Testis (tissue), 3 donors: ENCODE measurements around the gene TYW1B. TPM values are rescaled to one million over a fixed set of nuclear protein-coding genes. Genes with fewer than 3 reads are reported as not detected.
"Not testable (repeated sequence)": the region's sequence is repeated elsewhere in the genome, so short reads cannot be mapped to it uniquely, and the experiment has no call there.

Source experiments
- DNase-seq: peaks from one replicate; pipeline ENCODE4 v3.0.0-alpha.2; 2019
- H3K27ac ChIP-seq, 2 donors: fragments of 200-600 bp; sonication (generic); one replicate each; pipeline ENCODE4 v1.5.1; 2019
- H3K27me3 ChIP-seq: fragments of 200-600 bp; sonication (generic); one replicate; pipeline ENCODE4 v1.5.1; 2019
- H3K36me3 ChIP-seq: fragments of 200-600 bp; sonication (generic); one replicate; pipeline ENCODE4 v1.5.1; 2017; ENCODE audit warnings: low read depth; ENCODE audit errors: missing control alignments
- H3K4me1 ChIP-seq: fragments of 200-600 bp; sonication (generic); one replicate; pipeline ENCODE4 v1.5.1; 2019
- H3K4me3 ChIP-seq, 2 donors: fragments of 200-600 bp; sonication (generic); one replicate each; pipeline ENCODE4 v1.5.1; 2017 to 2019
- H3K9me3 ChIP-seq: fragments of 200-600 bp; sonication (generic); one replicate; pipeline ENCODE4 v1.5.1; 2017
- POLR2A ChIP-seq: fragments of 450-650 bp; IDR thresholded peaks from one replicate; pipeline ENCODE4 v1.6.1; 2017; ENCODE audit warnings: antibody characterized with exemption, mild to moderate bottlenecking, moderate library complexity
- WGBS, 2 donors: methylation state at CpG; one replicate each; pipeline ENCODE4 v1.1.5; 2018; 5-methylcytosine and 5-hydroxymethylcytosine counted together
- intact Hi-C: fragments of 100-400 bp; cut with DNase I; formaldehyde crosslinking; loops from one replicate; pipeline ENCODE4 v1.15.1; 2023; ENCODE audit warnings: low total_unique reads
- polyA plus RNA-seq: library from polyadenylated mRNA; stranded (reverse); fragments of 350-450 nt; fragmentation: Illumina TruSeq; extraction: RNeasy Lipid Tissue Mini Kit (QIAGEN cat#74804); gene quantifications from one replicate; pipeline ENCODE4 v1.2.3, GENCODE V29; 2014; ENCODE audit warnings: low read depth, low replicate concordance; ENCODE audit not compliant: insufficient read depth
- total RNA-seq, 2 donors: library from RNA; depleted of rRNA; stranded (reverse); fragments of >200 nt; gene quantifications; one replicate each; pipeline ENCODE4 v1.2.3, GENCODE V29; 2016
- TF ChIP-seq, protein P1 (sequence below), 3 experiments: fragments of 450-650 bp in 2 of 3; fragments of 200-600 bp in 1 of 3; sonication (generic) in 1 of 3; IDR thresholded peaks; one replicate each; pipeline ENCODE4 v1.5.1; 2016 to 2019; ENCODE audit warnings: antibody characterized with exemption in 3 of 3, mild to moderate bottlenecking in 2 of 3, moderate library complexity in 1 of 3

The TYW1B gene
- total and polyA plus RNA-seq, 3 donors from 2014 or later: 8.9 to 11.3 (median 10.5) TPM

- WGBS, 2 donors: 82 to 85% methylated on average over 6 to 7 of the region's 7 CpGs
- H3K36me3 ChIP-seq, H3K27ac ChIP-seq, H3K4me1 ChIP-seq, intact Hi-C loops, H3K27me3 ChIP-seq, H3K9me3 ChIP-seq, DNase-seq, H3K4me3 ChIP-seq: not testable (repeated sequence)
Observed at GRCh38 chr7:72626428-72627011, 201.5 kb downstream of the TYW1B start.

GRCh38 chr7:72625721-72626423 lies 202.1 kb downstream of the TYW1B start:
- H3K27me3 ChIP-seq, H3K4me3 ChIP-seq, intact Hi-C loops, H3K4me1 ChIP-seq, H3K9me3 ChIP-seq, H3K27ac ChIP-seq, H3K36me3 ChIP-seq, DNase-seq: not testable (repeated sequence)
- WGBS, 2 donors: 52% methylated on average over 3 of the region's 4 CpGs

DNA sequence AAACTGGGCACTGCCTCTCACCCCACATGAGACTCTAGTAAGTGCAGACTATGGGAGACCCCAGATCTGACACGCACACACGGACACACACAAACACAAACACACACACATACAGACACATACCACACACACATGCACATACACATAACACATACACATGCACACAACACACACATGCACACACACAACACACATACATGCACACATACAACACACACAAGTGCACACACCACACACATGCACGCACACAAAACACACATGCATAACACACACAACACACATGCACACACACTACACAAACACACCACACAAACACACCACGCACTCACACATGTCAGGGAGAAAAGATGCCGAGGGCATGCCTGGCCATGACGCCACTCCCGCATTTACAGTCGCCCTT lies 205.5 kb downstream of the TYW1B start:
- DNase-seq: no peak
- H3K27ac ChIP-seq: no peak overlapping the region
- intact Hi-C loops: no loop called here
- no peaks in the 10 kb centered on the region for H3K36me3 ChIP-seq
- no peaks in the 10 kb centered on the region for H3K4me1 ChIP-seq
- H3K27me3 ChIP-seq: no peaks in the 10 kb centered on the region
- 86 to 91% methylated on average over 8 of the region's 8 CpGs for WGBS, 2 donors
- TF ChIP-seq POLR2A: no peak
- TF ChIP-seq, protein P1, sequence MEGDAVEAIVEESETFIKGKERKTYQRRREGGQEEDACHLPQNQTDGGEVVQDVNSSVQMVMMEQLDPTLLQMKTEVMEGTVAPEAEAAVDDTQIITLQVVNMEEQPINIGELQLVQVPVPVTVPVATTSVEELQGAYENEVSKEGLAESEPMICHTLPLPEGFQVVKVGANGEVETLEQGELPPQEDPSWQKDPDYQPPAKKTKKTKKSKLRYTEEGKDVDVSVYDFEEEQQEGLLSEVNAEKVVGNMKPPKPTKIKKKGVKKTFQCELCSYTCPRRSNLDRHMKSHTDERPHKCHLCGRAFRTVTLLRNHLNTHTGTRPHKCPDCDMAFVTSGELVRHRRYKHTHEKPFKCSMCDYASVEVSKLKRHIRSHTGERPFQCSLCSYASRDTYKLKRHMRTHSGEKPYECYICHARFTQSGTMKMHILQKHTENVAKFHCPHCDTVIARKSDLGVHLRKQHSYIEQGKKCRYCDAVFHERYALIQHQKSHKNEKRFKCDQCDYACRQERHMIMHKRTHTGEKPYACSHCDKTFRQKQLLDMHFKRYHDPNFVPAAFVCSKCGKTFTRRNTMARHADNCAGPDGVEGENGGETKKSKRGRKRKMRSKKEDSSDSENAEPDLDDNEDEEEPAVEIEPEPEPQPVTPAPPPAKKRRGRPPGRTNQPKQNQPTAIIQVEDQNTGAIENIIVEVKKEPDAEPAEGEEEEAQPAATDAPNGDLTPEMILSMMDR (IDR thresholded peaks at IDR 0.05): no peak
- no peak overlapping the region for H3K4me3 ChIP-seq
- H3K9me3 ChIP-seq: no peaks in the 10 kb centered on the region

DNA sequence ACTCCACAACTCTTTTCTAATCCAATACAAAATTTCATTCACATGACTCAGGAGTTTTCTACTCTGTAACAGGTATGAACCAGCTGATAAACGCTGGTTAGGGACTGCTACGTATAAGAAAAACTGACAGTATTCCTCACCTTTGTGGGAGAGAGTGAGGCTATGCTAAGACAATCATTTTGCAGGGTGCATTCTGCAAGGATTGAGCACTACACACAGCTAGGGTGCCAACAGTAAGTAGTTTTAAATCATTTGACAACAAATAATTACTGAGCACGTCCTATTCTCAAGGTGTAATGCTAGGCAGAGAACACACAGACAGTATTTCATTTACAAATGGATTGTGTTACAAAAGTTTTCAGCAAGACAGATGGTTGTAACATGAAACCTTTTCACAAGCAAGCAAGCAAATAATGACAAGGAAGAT lies 206.2 kb downstream of the TYW1B start:
- intact Hi-C loops, H3K27ac ChIP-seq, H3K4me1 ChIP-seq, H3K27me3 ChIP-seq, H3K36me3 ChIP-seq, H3K9me3 ChIP-seq, H3K4me3 ChIP-seq, DNase-seq: not testable (repeated sequence)
- 54 to 58% methylated on average over 3 of the region's 3 CpGs for WGBS, 2 donors

- H3K4me3 ChIP-seq, H3K4me1 ChIP-seq, H3K36me3 ChIP-seq, intact Hi-C loops, H3K9me3 ChIP-seq, DNase-seq, H3K27me3 ChIP-seq, H3K27ac ChIP-seq: not testable (repeated sequence)
- 89 to 94% methylated on average over 2 of the region's 2 CpGs for WGBS, 2 donors
Observed at GRCh38 chr7:72620923-72621322, 207.1 kb downstream of the TYW1B start.

- H3K36me3 ChIP-seq, H3K4me3 ChIP-seq, H3K4me1 ChIP-seq, DNase-seq, H3K27me3 ChIP-seq, intact Hi-C loops, H3K27ac ChIP-seq, H3K9me3 ChIP-seq: not testable (repeated sequence)
- WGBS, 2 donors: 68 to 72% methylated on average over 11 of the region's 11 CpGs
Observed at GRCh38 chr7:72618435-72619180, 209.4 kb downstream of the TYW1B start.

DNA sequence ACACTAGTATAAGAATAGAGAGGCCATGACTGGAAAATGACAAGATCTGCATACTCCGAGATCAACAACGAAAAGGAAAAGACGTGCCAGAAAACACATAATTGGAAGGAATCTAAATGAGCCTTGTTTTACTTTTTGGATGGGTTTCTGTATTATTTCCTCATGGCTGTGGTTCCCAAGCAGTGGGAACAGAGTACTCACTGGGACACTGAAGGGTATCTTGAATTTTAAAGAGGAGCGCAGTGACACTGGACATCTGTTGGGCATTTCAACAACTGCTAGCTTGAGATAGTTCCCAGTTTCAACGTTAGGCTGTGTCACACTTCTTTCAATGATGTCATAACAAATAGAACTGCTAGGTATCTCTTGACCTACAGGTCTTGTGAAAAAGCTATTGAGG lies 218.2 kb downstream of the TYW1B start:
- DNase-seq, H3K27ac ChIP-seq, H3K4me1 ChIP-seq, intact Hi-C loops, H3K27me3 ChIP-seq, H3K9me3 ChIP-seq, H3K36me3 ChIP-seq, H3K4me3 ChIP-seq: not testable (repeated sequence)
- 91% methylated on average over 5 of the region's 5 CpGs for WGBS, 2 donors

DNA sequence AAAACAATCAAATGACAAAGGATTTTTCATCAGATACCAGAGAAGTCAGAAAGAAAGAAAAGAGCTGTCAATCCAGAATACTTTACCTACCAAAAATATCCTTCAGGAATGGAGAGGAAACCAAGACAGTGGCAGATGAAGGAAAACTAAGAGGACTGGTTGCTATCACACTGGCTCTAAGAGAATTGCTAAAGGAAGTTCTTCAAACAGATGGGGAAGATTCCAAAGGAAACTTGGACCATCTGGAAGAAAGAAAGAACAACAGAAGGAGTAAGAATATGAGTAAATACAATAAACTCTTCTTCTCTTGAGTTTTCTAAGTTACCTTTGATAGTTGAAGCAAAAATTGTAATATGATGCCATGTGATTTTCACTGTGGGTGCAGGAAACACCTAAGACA lies 220.0 kb downstream of the TYW1B start:
- H3K27ac ChIP-seq, H3K36me3 ChIP-seq, H3K9me3 ChIP-seq, DNase-seq, H3K4me1 ChIP-seq, H3K27me3 ChIP-seq, intact Hi-C loops, H3K4me3 ChIP-seq: not testable (repeated sequence)

- H3K36me3 ChIP-seq, H3K4me3 ChIP-seq, H3K9me3 ChIP-seq, H3K27me3 ChIP-seq, intact Hi-C loops, H3K27ac ChIP-seq, H3K4me1 ChIP-seq, DNase-seq: not testable (repeated sequence)
- 72 to 78% methylated on average over 4 to 7 of the region's 7 CpGs for WGBS, 2 donors
Observed at GRCh38 chr7:72605863-72606431, 222.1 kb downstream of the TYW1B start.

DNA sequence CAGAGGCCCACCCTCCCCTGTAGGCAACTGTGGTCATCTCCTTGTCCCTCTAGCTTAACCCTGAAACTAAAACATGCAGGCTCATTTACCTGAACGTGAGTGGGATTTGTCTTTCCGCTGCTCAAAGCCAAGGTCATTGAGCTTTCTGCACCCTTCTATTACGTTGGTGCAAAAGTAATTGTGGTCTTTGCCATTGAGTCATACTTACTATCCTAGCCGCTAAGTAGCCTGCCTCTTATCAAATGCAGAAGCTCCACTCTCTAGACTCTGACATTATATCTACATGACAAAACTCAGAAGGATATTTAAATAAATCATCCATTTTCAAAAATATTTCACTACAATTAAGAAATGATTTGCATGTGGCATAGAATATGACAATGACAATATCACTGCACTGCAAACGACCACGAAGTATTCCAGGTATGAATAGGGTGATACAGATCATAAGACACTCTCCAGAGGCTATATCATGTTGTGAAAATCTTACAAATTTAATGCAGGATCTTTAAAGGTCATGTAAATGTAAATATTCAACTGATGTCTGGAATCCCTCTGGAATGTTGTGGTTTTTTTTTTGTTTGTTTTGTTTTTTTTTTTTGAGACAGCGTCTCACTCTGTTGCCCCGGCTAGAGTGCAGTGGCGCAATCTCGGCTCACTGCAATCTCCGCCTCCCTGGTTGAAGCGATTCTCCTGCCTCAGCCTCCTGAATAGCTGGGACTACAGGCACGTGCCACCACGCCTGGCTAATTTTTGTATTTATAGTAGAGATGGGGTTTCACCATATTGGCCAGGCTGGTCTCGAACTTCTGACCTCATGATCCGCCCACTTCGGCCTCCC lies 223.0 kb downstream of the TYW1B start:
- H3K4me3 ChIP-seq, H3K4me1 ChIP-seq, H3K27me3 ChIP-seq, intact Hi-C loops, DNase-seq, H3K36me3 ChIP-seq, H3K27ac ChIP-seq, H3K9me3 ChIP-seq: not testable (repeated sequence)
- 87 to 90% methylated on average over 17 of the region's 17 CpGs for WGBS, 2 donors
